PC-9 (cell line): Measurements from ENCODE around the gene DESI2. TPM values are rescaled to one million over a fixed set of nuclear protein-coding genes. Genes with fewer than 3 reads are reported as not detected.

ENCODE experiments used
- Bru-seq: library from RNA; stranded (reverse); fragments of 400-500 nt; gene quantifications from one replicate; lab custom pipeline; 2021; lab: Mats Ljungman, UMichigan
- BruChase-seq, 2 experiments: library from RNA; stranded (reverse); fragments of 400-500 nt; gene quantifications; one replicate each; lab custom pipeline; 2021; lab: Mats Ljungman, UMichigan
- BruUV-seq: library from RNA; stranded (reverse); fragments of 400-500 nt; replicated peaks from 2 replicates; lab custom pipeline; 2021; lab: Mats Ljungman, UMichigan
- CTCF ChIA-PET: fragments of 300-600 bp; sonication (Branson Sonifier 250); formaldehyde crosslinking; loops from one replicate; lab custom pipeline; 2022; ENCODE audit warnings: antibody characterized with exemption; lab: Charles Lee
- POLR2A ChIA-PET: fragments of 300-600 bp; sonication (Branson Sonifier 250); formaldehyde crosslinking; loops from one replicate; lab custom pipeline; 2022; ENCODE audit warnings: antibody characterized with exemption; ENCODE audit not compliant: unreplicated experiment; lab: Charles Lee
- DNase-seq, 2 experiments: peaks; one replicate each; pipeline versions ENCODE4 v3.0.0 to v3.0.0-alpha.2; 2015 to 2022; ENCODE audit warnings: mixed read lengths in 1 of 2
- H2AFZ ChIP-seq: fragments of 200-600 bp; sonication (generic); 2 replicates; pipeline ENCODE4 v1.8.1; 2017; ENCODE audit warnings: antibody characterized with exemption
- H3F3A ChIP-seq: fragments of 200-600 bp; sonication (generic); 2 replicates; pipeline ENCODE4 v1.8.1; 2017; ENCODE audit warnings: antibody characterized with exemption, mild to moderate bottlenecking, low read depth; ENCODE audit not compliant: insufficient read depth
- H3K27ac ChIP-seq: fragments of 200-600 bp; sonication (generic); 2 replicates; pipeline ENCODE4 v1.6.1; 2016; ENCODE audit warnings: mixed run types
- H3K27me3 ChIP-seq: fragments of 200-600 bp; sonication (generic); 2 replicates; pipeline ENCODE4 v1.6.1; 2016; ENCODE audit warnings: low read depth, mixed run types; ENCODE audit not compliant: insufficient read depth
- H3K36me3 ChIP-seq: fragments of 200-600 bp; sonication (generic); 2 replicates; pipeline ENCODE4 v1.6.1; 2016; ENCODE audit warnings: low read depth, mixed run types
- H3K4me1 ChIP-seq: fragments of 200-600 bp; sonication (generic); replicated peaks from 2 replicates; pipeline ENCODE4 v1.6.1; 2016; ENCODE audit warnings: mixed run types; ENCODE audit not compliant: insufficient read depth
- H3K4me2 ChIP-seq: fragments of 200-600 bp; sonication (generic); 2 replicates; pipeline ENCODE4 v1.6.1; 2017; ENCODE audit warnings: mixed run types
- H3K4me3 ChIP-seq: fragments of 200-600 bp; sonication (generic); 2 replicates; pipeline ENCODE4 v1.6.1; 2016; ENCODE audit warnings: mixed run types
- H3K79me2 ChIP-seq: fragments of 200-600 bp; sonication (generic); 2 replicates; pipeline ENCODE4 v1.6.1; 2017; ENCODE audit warnings: low read depth, mixed run types
- H3K9me2 ChIP-seq: fragments of 200-600 bp; sonication (generic); 2 replicates; pipeline ENCODE4 v1.8.1; 2017; ENCODE audit warnings: mild to moderate bottlenecking; ENCODE audit not compliant: insufficient read depth
- H3K9me3 ChIP-seq: fragments of 200-600 bp; sonication (generic); 2 replicates; pipeline ENCODE4 v1.8.1; 2016; ENCODE audit warnings: low read depth; ENCODE audit not compliant: insufficient read depth
- H4K20me1 ChIP-seq: fragments of 200-600 bp; sonication (generic); 2 replicates; pipeline ENCODE4 v1.8.1; 2017; ENCODE audit not compliant: insufficient read depth
- EZH2 ChIP-seq: fragments of 200-600 bp; sonication (generic); IDR thresholded peaks from 2 replicates; pipeline ENCODE4 v1.8.0; 2017; ENCODE audit warnings: antibody characterized with exemption, low read depth
- intact Hi-C: fragments of 100-400 bp; cut with micrococcal nuclease; formaldehyde crosslinking; loops from one replicate; pipeline ENCODE4 v1.10.0; 2022; ENCODE audit not compliant: unreplicated experiment
- long read RNA-seq: library from polyadenylated mRNA; stranded (forward); transcript quantifications from one replicate; pipeline ENCODE4 v2.0.0, GENCODE V29; 2022
- total RNA-seq: library from RNA; stranded (reverse); gene quantifications from 2 replicates; pipeline ENCODE4 v1.2.3, GENCODE V29; 2021
- TF ChIP-seq, protein P1 (sequence below): fragments of 200-600 bp; sonication (generic); conservative IDR thresholded peaks from 2 replicates; pipeline ENCODE4 v1.6.1; 2017; ENCODE audit warnings: mixed run types, antibody characterized with exemption, mild to moderate bottlenecking, moderate library complexity

Gene DESI2
- 34.1 and 45.8 TPM in 2 replicates for total RNA-seq
- percentile 87 among the genes with signal in this experiment for Bru-seq, nascent RNA
- percentile 84 among the genes with signal in this experiment for BruChase-seq, experiment 1, labeled RNA remaining after a 2-hour chase
- percentile 91 among the genes with signal in this experiment for BruChase-seq, experiment 2, labeled RNA remaining after a 6-hour chase
- long read RNA-seq, full-length matches to known transcripts = 40 of 67 reads
- long read RNA-seq, partial matches to known transcripts = 8 of 67 reads
- long read RNA-seq, other reads (novel, unspliced or antisense) = 19 of 67 reads

DNA sequence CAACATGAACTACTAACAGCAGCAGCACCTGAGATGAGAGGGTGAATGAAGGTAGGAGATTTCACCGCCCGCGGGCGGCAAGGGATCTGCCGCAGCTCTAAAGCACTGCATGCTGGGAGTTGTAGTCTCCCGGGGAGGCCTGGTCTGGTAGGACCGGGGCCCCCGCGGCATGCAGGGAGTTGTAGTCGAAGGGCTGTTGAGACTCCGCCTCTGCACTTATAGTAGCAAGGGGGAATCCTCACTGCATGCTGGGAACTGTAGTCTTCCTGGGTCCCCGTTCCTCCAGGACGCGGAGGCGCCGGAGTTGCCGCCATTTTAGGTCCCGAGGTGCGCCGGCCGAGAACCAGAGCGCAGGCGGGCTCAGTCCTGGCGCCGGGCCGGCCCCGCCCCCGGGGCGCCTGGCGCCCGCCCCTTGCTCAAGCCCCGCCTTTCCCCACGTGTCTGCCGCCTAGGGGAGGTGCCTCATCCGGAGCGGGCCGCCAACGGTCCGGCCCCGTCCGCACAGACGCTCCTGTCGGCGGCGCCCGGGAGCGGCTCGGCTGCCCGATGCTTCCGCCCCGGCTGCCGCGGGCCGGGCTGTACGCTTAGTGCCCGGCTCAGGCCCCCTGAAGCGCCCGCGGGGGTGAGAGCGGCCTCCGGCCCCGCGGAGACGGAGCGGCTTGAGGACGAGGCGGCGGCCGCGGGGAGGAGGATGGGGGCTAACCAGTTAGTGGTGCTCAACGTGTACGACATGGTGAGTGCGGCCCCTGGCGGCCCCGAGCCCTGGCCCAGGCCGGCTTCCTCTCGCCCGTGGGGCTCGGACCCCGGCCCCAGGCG lies at the start of gene DESI2:
Gene DESI2 (plus strand): TSS at position 504 of the 816 bp plus-strand sequence. CDS start 188 bp downstream, at position 692.
- no peaks in the 10 kb centered on the region for H3K9me2 ChIP-seq
- H3F3A ChIP-seq = no peaks in the 10 kb centered on the region
- peak within 1 kb of the TSS; percentile 94 for H2AFZ ChIP-seq
- TF ChIP-seq EZH2 = no peak
- TF ChIP-seq, protein P1, sequence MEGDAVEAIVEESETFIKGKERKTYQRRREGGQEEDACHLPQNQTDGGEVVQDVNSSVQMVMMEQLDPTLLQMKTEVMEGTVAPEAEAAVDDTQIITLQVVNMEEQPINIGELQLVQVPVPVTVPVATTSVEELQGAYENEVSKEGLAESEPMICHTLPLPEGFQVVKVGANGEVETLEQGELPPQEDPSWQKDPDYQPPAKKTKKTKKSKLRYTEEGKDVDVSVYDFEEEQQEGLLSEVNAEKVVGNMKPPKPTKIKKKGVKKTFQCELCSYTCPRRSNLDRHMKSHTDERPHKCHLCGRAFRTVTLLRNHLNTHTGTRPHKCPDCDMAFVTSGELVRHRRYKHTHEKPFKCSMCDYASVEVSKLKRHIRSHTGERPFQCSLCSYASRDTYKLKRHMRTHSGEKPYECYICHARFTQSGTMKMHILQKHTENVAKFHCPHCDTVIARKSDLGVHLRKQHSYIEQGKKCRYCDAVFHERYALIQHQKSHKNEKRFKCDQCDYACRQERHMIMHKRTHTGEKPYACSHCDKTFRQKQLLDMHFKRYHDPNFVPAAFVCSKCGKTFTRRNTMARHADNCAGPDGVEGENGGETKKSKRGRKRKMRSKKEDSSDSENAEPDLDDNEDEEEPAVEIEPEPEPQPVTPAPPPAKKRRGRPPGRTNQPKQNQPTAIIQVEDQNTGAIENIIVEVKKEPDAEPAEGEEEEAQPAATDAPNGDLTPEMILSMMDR = peak; percentile 68; the same call in 1 of the 2 replicates
- peak within 1 kb of the TSS; percentile 48 for H3K27ac ChIP-seq
- peak; percentile 96 to 97 for DNase-seq
- no peaks in the 10 kb centered on the region for H3K27me3 ChIP-seq
- H4K20me1 ChIP-seq = peaks cover 16% of the 10 kb centered on the region
- CTCF ChIA-PET = interaction anchor here (0.6 kb wide), 1 partner anchor 81 kb away, joined by 6 read pairs; no protein-coding TSS in a partner anchor
- no peaks in the 10 kb centered on the region for H3K9me3 ChIP-seq
- intact Hi-C loops = loop anchor here (1.0 to 10.0 kb wide), 5 partner anchors 50 to 1398 kb away; partner anchors contain the start of genes CEP170, COX20 and SDCCAG8
- H3K4me3 ChIP-seq = peak within 1 kb of the TSS; percentile 76
- no TSS peak for BruUV-seq
- peaks cover 47% of the 10 kb centered on the region for H3K79me2 ChIP-seq
- POLR2A ChIA-PET = interaction anchor here (0.5 to 0.7 kb wide), 6 partner anchors 48 to 1980 kb away, joined by 3 to 14 read pairs (median 4); no protein-coding TSS in a partner anchor
- H3K4me1 ChIP-seq = peaks cover 28% of the 10 kb centered on the region
- H3K36me3 ChIP-seq = 0 out of 2 replicates have a peak, but pooled peaks cover 10% of the 10 kb centered on the region
- peak within 1 kb of the TSS; percentile 83 for H3K4me2 ChIP-seq

DNA sequence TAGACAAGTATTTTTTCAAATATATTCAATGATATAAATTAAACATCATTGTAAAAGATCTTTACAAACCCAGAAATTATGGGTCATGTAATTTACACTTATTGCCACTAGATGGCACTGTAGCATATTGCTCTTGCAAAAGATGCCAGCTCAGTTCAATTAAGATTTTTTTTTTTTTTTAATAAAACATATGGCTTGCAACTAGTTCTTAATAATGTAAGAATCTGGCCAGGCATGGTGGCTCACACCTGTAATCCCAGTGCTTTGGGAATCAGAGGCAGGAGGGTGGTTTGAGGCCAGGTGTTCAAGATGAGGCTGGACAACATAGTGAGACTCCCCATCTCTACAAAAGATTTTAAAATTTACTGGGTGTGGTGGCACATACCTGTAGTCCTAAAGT lies 49.4 kb upstream of the DESI2 start:
- Histone ChIP-seq H3K27me3 (no peaks in the 10 kb centered on the region), H3K4me3 (no peak overlapping the region), H3K79me2 (no peaks in the 10 kb centered on the region), H3K4me1 (peaks cover 18% of the 10 kb centered on the region), H3K9me2 (no peaks in the 10 kb centered on the region), H4K20me1 (no peaks in the 10 kb centered on the region), H3K27ac (no peak overlapping the region), H3F3A (peaks cover 10% of the 10 kb centered on the region), H3K36me3 (no peaks in the 10 kb centered on the region), H3K9me3 (no peaks in the 10 kb centered on the region), H2AFZ (no peak overlapping the region), H3K4me2 (no peak overlapping the region)
- ChIA-PET POLR2A (interaction anchor here (0.6 to 0.7 kb wide), 5 partner anchors 213 to 1936 kb away, joined by 3 to 7 read pairs (median 4); no protein-coding TSS in a partner anchor), CTCF (interaction anchor here (0.6 to 1.0 kb wide), 7 partner anchors 87 to 483 kb away, joined by 3 to 12 read pairs (median 4); no protein-coding TSS in a partner anchor)
- intact Hi-C loops = loop anchor here (1.0 to 5.0 kb wide), 5 partner anchors 49 to 439 kb away; partner anchors contain the start of genes COX20 and DESI2
- TF ChIP-seq, protein P1 = peak; percentile 91
- TF ChIP-seq EZH2 = no peak
- BruUV-seq = no TSS peak
- peak in 1 of 2 experiments; percentile 37 for DNase-seq
